H1 (cell line): ENCODE results near the gene NAT9. TPM values are rescaled to one million over a fixed set of nuclear protein-coding genes. Genes with fewer than 3 reads are reported as not detected.

Source experiments
- HDAC6 ChIP-seq: IDR thresholded peaks from one replicate; pipeline ENCODE4 v1.7.1; 2012; ENCODE audit warnings: low read depth, mild to moderate bottlenecking, inconsistent platforms, low read length, moderate library complexity
- NANOG ChIP-seq: IDR thresholded peaks from 2 replicates; pipeline ENCODE4 v1.6.1; 2011; ENCODE audit warnings: low read length, low read depth, mild to moderate bottlenecking, inconsistent platforms; ENCODE audit not compliant: insufficient read depth, poor library complexity, severe bottlenecking
- RBBP5 ChIP-seq: IDR thresholded peaks from 2 replicates; pipeline ENCODE4 v1.7.1; 2012; ENCODE audit warnings: low read depth, mild to moderate bottlenecking, inconsistent platforms, low read length, moderate library complexity, borderline replicate concordance
- RFX5 ChIP-seq: IDR thresholded peaks from 2 replicates; pipeline ENCODE4 v1.6.1; 2011; ENCODE audit warnings: low read depth, low read length, improper control_type of control experiment, borderline replicate concordance
- SRF ChIP-seq: IDR thresholded peaks from 2 replicates; pipeline ENCODE4 v1.6.1; 2011; ENCODE audit warnings: mild to moderate bottlenecking, low read depth, low read length, moderate library complexity
- TAF1 ChIP-seq: IDR thresholded peaks from 2 replicates; pipeline ENCODE4 v1.6.1; 2011; ENCODE audit warnings: mild to moderate bottlenecking, low read depth, low read length
- polyA plus RNA-seq, 7 experiments: library from polyadenylated mRNA; depleted of rRNA in 3 of 7; stranded (reverse) in 5 of 7; unstranded in 2 of 7; fragments of >200 nt in 5 of 7; fragments of 200-250 nt in 2 of 7; gene quantifications; 1 replicate in 5 of 7; 2 replicates in 1 of 7; 4 replicates in 1 of 7; pipeline versions ENCODE4 v1.2.1 to v1.2.3, GENCODE V29; 2011 to 2013; ENCODE audit warnings: missing spikeins in 2 of 7, mixed read lengths in 2 of 7
- total RNA-seq: library from RNA; stranded (reverse); fragmentation: NEBNext Ultra II Directional; extraction: Animal tissue kit (Norgen Biotek cat#: 25700); gene quantifications from 2 replicates; pipeline ENCODE4 v1.2.1, GENCODE V29; 2021

Gene NAT9
- total and polyA plus RNA-seq, 2 of the 8 experiments (the other 6 are each of a cell fraction or from before 2014, with no cell fraction given): 32.3 to 42.7 TPM

DNA sequence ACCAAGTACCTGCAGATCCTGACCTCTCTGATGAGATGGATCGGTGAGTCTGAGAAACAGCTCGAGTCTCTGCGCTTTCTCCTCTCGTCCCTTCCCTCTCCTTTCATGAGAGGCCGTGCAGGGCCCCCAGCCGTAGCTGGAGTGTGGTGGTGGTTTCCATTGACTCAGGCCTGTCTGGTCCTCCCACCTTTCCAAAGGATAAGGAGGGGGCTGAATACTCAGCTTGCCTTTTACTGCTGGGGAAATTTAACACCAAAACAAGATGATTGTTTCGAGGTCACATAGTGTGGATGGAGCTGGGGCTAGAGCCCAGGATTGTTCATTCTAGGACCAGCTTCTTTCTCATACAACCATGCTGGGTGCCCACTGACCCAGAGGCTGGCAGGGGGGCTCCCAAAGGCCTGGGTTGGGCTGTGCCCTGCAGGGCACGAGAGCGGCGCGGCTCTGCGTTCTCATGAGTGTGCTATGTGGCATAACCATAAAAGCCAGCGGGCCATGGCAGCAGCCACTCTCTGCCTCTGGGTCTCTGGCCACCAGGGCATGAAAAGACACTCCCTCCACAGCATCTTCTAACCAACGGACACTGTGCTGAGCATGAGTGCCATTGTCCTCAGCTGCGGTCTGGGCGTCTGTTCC is 43.8 kb upstream of the NAT9 start (continued):
- TF ChIP-seq NANOG: no peak
- no peak for TF ChIP-seq TAF1
- TF ChIP-seq SRF: no peak
- TF ChIP-seq RFX5: no peak
- no peak for TF ChIP-seq RBBP5
- TF ChIP-seq HDAC6: no peak
